Smooth muscle cell (in vitro differentiated cells): Measurements from ENCODE around the gene PDE4D. TPM values are rescaled to one million over a fixed set of nuclear protein-coding genes. Genes with fewer than 3 reads are reported as not detected.

ENCODE experiments used
- DNase-seq: peaks from one replicate; lab custom pipeline; 2025; ENCODE audit not compliant: unreplicated experiment; lab: John Stamatoyannopoulos, UW
- H2AFZ ChIP-seq: fragments of 200-600 bp; sonication (generic); 2 replicates; pipeline ENCODE4 v1.6.0; 2016; ENCODE audit warnings: antibody characterized with exemption, low read depth, mild to moderate bottlenecking
- H3F3A ChIP-seq: fragments of 200-600 bp; sonication (generic); 2 replicates; pipeline ENCODE4 v1.6.0; 2017; ENCODE audit warnings: antibody characterized with exemption, low read depth
- H3K27ac ChIP-seq: fragments of 200-600 bp; sonication (generic); 2 replicates; pipeline ENCODE4 v1.5.1; 2016; ENCODE audit warnings: low read depth, mild to moderate bottlenecking
- H3K27me3 ChIP-seq: fragments of 200-600 bp; sonication (generic); 2 replicates; pipeline ENCODE4 v1.6.1; 2016; ENCODE audit warnings: low read depth, mild to moderate bottlenecking
- H3K36me3 ChIP-seq: fragments of 200-600 bp; sonication (generic); 2 replicates; pipeline ENCODE4 v1.5.1; 2016; ENCODE audit warnings: low read depth
- H3K4me1 ChIP-seq: fragments of 200-600 bp; sonication (generic); 2 replicates; pipeline ENCODE4 v1.5.1; 2016; ENCODE audit warnings: low read depth
- H3K4me2 ChIP-seq: fragments of 200-600 bp; sonication (generic); 2 replicates; pipeline ENCODE4 v1.6.0; 2016; ENCODE audit warnings: mild to moderate bottlenecking
- H3K4me3 ChIP-seq: fragments of 200-600 bp; sonication (generic); 2 replicates; pipeline ENCODE4 v1.5.1; 2016; ENCODE audit warnings: mild to moderate bottlenecking
- H3K79me2 ChIP-seq: fragments of 200-600 bp; sonication (generic); 2 replicates; pipeline ENCODE4 v1.6.0; 2016; ENCODE audit warnings: low read depth, mild to moderate bottlenecking
- H3K9ac ChIP-seq: fragments of 200-600 bp; sonication (generic); 2 replicates; pipeline ENCODE4 v1.6.0; 2016; ENCODE audit warnings: low read depth
- H3K9me3 ChIP-seq: fragments of 200-600 bp; sonication (generic); replicated peaks from 2 replicates; pipeline ENCODE4 v1.5.1; 2016; ENCODE audit warnings: low read depth
- H4K20me1 ChIP-seq: fragments of 200-600 bp; sonication (generic); 2 replicates; pipeline ENCODE4 v1.6.0; 2016; ENCODE audit warnings: low read depth
- CTCF ChIP-seq: fragments of 200-600 bp; sonication (generic); IDR thresholded peaks from 2 replicates; pipeline ENCODE4 v1.5.1; 2017; ENCODE audit warnings: borderline replicate concordance, mild to moderate bottlenecking, antibody characterized with exemption; ENCODE audit not compliant: insufficient read depth, poor library complexity, severe bottlenecking
- WGBS: methylation state at CpG from one replicate; pipeline ENCODE4 v1.1.7; 2016; ENCODE audit warnings: low lambda C conversion rate; 5-methylcytosine and 5-hydroxymethylcytosine counted together
- polyA plus RNA-seq: library from polyadenylated mRNA; unstranded; fragments of >200 nt; fragmentation: Nextera tagmentation; extraction: Ambion mirVana; gene quantifications from 2 replicates; pipeline ENCODE4 v1.2.1, GENCODE V29; 2016
- total RNA-seq: library from RNA; depleted of rRNA; stranded (reverse); fragments of >200 nt; gene quantifications from 2 replicates; pipeline ENCODE4 v1.2.3, GENCODE V29; 2014

PDE4D gene
- total and polyA plus RNA-seq, 2 experiments from 2014 or later, result 16.4 to 61.0 TPM

GRCh38 chr5:59814537-59814872, 79.0 kb downstream of the PDE4D start:
- H2AFZ ChIP-seq, result no peak overlapping the region
- no peaks in the 10 kb centered on the region for H3F3A ChIP-seq
- no peak overlapping the region for H3K4me2 ChIP-seq
- H3K9ac ChIP-seq, result no peak overlapping the region
- 56% methylated on average over 2 of the region's 2 CpGs for WGBS
- no peak overlapping the region for H3K27ac ChIP-seq
- TF ChIP-seq CTCF, result no peak
- H3K27me3 ChIP-seq, result peaks cover 18% of the 10 kb centered on the region
- no peaks in the 10 kb centered on the region for H3K36me3 ChIP-seq
- no peaks in the 10 kb centered on the region for H3K79me2 ChIP-seq
- H3K4me3 ChIP-seq, result no peak overlapping the region
- H4K20me1 ChIP-seq, result no peaks in the 10 kb centered on the region
- peaks cover 2% of the 10 kb centered on the region for H3K4me1 ChIP-seq
- no peak for DNase-seq
- H3K9me3 ChIP-seq, result no peaks in the 10 kb centered on the region

GRCh38 chr5:59813761-59814536, 79.6 kb downstream of the PDE4D start:
- no peaks in the 10 kb centered on the region for H3K36me3 ChIP-seq
- no peaks in the 10 kb centered on the region for H3K79me2 ChIP-seq
- no peaks in the 10 kb centered on the region for H4K20me1 ChIP-seq
- H3K9me3 ChIP-seq, result no peaks in the 10 kb centered on the region
- no peak overlapping the region for H3K27ac ChIP-seq
- peak; percentile 70 for TF ChIP-seq CTCF
- H3K9ac ChIP-seq, result peak overlapping the region; percentile 23
- H3K27me3 ChIP-seq, result peaks cover 18% of the 10 kb centered on the region
- H2AFZ ChIP-seq, result peak overlapping the region; percentile 77
- H3K4me1 ChIP-seq, result peaks cover 2% of the 10 kb centered on the region
- no peak for DNase-seq
- H3F3A ChIP-seq, result no peaks in the 10 kb centered on the region
- H3K4me2 ChIP-seq, result peak overlapping the region; percentile 78
- H3K4me3 ChIP-seq, result peak overlapping the region; percentile 36
- WGBS, result 18% methylated on average over 8 of the region's 8 CpGs

GRCh38 chr5:59810041-59810440, 83.5 kb downstream of the PDE4D start:
- Histone ChIP-seq H3K79me2 (no peaks in the 10 kb centered on the region), H3K27me3 (peaks cover 18% of the 10 kb centered on the region), H2AFZ (peak overlapping the region; percentile 86), H3K36me3 (no peaks in the 10 kb centered on the region), H3K4me1 (peaks cover 2% of the 10 kb centered on the region), H4K20me1 (no peaks in the 10 kb centered on the region), H3K27ac (no peak overlapping the region), H3F3A (no peaks in the 10 kb centered on the region), H3K4me2 (peak overlapping the region; percentile 83), H3K4me3 (peak overlapping the region; percentile 44), H3K9ac (no peak overlapping the region), H3K9me3 (no peaks in the 10 kb centered on the region)
- WGBS, result 9% methylated on average over 14 of the region's 14 CpGs
- DNase-seq, result peak; percentile 25
- TF ChIP-seq CTCF, result peak; percentile 95

GRCh38 chr5:59807806-59808205, 85.7 kb downstream of the PDE4D start:
- 81% methylated on average over 3 of the region's 3 CpGs for WGBS
- Histone ChIP-seq H3K36me3 (no peaks in the 10 kb centered on the region), H3K27me3 (peaks cover 18% of the 10 kb centered on the region), H4K20me1 (no peaks in the 10 kb centered on the region), H3K9me3 (no peaks in the 10 kb centered on the region), H3K27ac (no peak overlapping the region), H3K4me1 (no peaks in the 10 kb centered on the region), H3K4me3 (no peak overlapping the region), H3F3A (no peaks in the 10 kb centered on the region), H3K9ac (no peak overlapping the region), H3K4me2 (no peak overlapping the region), H2AFZ (no peak overlapping the region), H3K79me2 (no peaks in the 10 kb centered on the region)
- no peak for DNase-seq
- TF ChIP-seq CTCF, result no peak
